ENCODE data around the gene ACTN1. TPM values are rescaled to one million over a fixed set of nuclear protein-coding genes. Genes with fewer than 3 reads are reported as not detected.

Gene ACTN1
- total RNA-seq, 1 donor = 62.5 TPM

- no peak for DNase-seq (ENCODE audit: low read depth in 2 of 3, low spot score in 2 of 3)
Observed at GRCh38 chr14:68840454-68840853, 138.6 kb downstream of the ACTN1 start.

- DNase-seq (ENCODE audit: low read depth in 2 of 3, low spot score in 2 of 3) = peak in 1 of 3 donors; percentile 31
Observed at GRCh38 chr14:68836082-68836481, 143.0 kb downstream of the ACTN1 start.

- no peak for DNase-seq (ENCODE audit: low read depth in 2 of 3, low spot score in 2 of 3)
Observed at GRCh38 chr14:68834816-68835215, 144.3 kb downstream of the ACTN1 start.

GRCh38 chr14:68828698-68829097, 150.4 kb downstream of the ACTN1 start:
- DNase-seq (ENCODE audit: low read depth in 2 of 3, low spot score in 2 of 3) = no peak

GRCh38 chr14:68825729-68826128, 153.4 kb downstream of the ACTN1 start:
- no peak for DNase-seq (ENCODE audit: low read depth in 2 of 3, low spot score in 2 of 3)

GRCh38 chr14:68824517-68825347, 154.4 kb downstream of the ACTN1 start:
- no peak for DNase-seq (ENCODE audit: low read depth in 2 of 3, low spot score in 2 of 3)

GRCh38 chr14:68824207-68824516, 154.9 kb downstream of the ACTN1 start:
- no peak for DNase-seq (ENCODE audit: low read depth in 2 of 3, low spot score in 2 of 3)

Small RNA genes within 50 kb of the gene (small RNA-seq; reads per million reads assigned to genes)
- gene BANF1P1 = not detected
- not detected for gene HMGN1P3
- gene RPS29P1 = not detected

Other genes with a start within 250 kb of the ACTN1 start
- 39.3 TPM for gene ZFP36L1, start 186.2 kb downstream of the ACTN1 start, total RNA-seq
- gene DCAF5, start 173.8 kb upstream of the ACTN1 start, total RNA-seq = 32.3 TPM
- 13.5 TPM for gene EXD2, start 212.2 kb upstream of the ACTN1 start, total RNA-seq

All from hematopoietic multipotent progenitor cell (in vitro differentiated cells).